ENCODE data around the gene DYNLT2B. TPM values are rescaled to one million over a fixed set of nuclear protein-coding genes. Genes with fewer than 3 reads are reported as not detected.
"Not testable (repeated sequence)": the region's sequence is repeated elsewhere in the genome, so short reads cannot be mapped to it uniquely, and the experiment has no call there.

DYNLT2B gene
- total and polyA plus RNA-seq, 5 donors, result 3.6 to 8.4 (median 4.7) TPM

DNA sequence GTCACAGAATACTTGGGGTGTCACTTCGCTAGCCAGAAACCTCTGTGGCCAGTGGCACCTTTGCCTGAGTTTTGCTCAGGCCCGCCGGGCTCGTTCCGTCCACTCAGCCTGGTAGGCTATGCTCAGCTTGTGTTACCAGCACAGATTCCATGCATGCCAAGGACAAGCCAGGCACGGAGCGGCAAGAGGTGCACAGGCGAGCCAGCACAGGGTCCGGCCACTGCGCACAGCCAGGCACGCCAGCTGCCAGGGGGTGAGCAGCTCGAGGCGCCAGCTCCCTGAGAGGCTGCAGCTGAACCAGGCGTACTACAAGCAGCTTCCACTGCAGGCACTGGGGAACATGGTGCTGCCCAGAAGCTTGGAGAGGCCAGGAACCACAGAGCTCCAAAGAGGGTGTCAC, 45.2 kb downstream of the DYNLT2B start:
- intact Hi-C loops (cut with DNase I), result no loop called here
- peak overlapping the region; percentile 37 for H3K27ac ChIP-seq (ENCODE audit: low read length)
- 78% methylated on average over 14 of the region's 14 CpGs for WGBS

DNA sequence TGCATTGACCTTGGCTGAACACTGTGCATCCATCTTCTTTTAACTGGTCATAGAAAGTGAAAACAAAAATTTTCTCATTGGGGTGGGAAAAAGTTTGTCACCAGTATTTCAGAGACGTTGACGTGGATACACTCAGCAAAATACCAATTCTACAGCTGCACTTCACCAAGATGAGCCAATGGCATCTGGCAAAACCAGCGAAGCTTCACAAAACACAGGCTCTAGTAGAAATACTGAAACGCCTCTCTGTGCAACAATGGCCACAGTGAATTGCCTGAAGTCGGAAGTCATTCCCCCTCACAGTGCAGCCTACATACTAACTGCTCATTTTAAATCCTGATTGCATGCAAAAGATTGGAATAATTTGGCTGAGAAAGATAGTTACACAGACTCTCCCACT, 47.5 kb downstream of the DYNLT2B start:
- Histone ChIP-seq H3K27me3 (ENCODE audit: control insufficient read depth, insufficient read depth) (no peaks in the 10 kb centered on the region), H3K4me3 (ENCODE audit: low read length) (no peak overlapping the region), H3K4me1 (ENCODE audit: control insufficient read depth, insufficient read depth, low read length) (peaks cover 3% of the 10 kb centered on the region), H3K27ac (ENCODE audit: low read length) (no peak overlapping the region), H3K9me3 (ENCODE audit: control insufficient read depth, low read length) (no peaks in the 10 kb centered on the region)
- intact Hi-C loops (cut with DNase I), result no loop called here
- 95% methylated on average over 5 of the region's 5 CpGs for WGBS
- ATAC-seq (no peak), DNase-seq (no peak)

More for the DNA sequence above, 45.2 kb downstream of the DYNLT2B start:
- Histone ChIP-seq H3K27me3 (ENCODE audit: control insufficient read depth, insufficient read depth) (no peaks in the 10 kb centered on the region), H3K9me3 (ENCODE audit: control insufficient read depth, low read length) (no peaks in the 10 kb centered on the region), H3K4me3 (ENCODE audit: low read length) (no peak overlapping the region), H3K4me1 (ENCODE audit: control insufficient read depth, insufficient read depth, low read length) (peaks cover 3% of the 10 kb centered on the region)
- DNase-seq (peak in 2 of 3 donors; percentile 72 to 74), ATAC-seq (peak; percentile 48 to 90)

DNA sequence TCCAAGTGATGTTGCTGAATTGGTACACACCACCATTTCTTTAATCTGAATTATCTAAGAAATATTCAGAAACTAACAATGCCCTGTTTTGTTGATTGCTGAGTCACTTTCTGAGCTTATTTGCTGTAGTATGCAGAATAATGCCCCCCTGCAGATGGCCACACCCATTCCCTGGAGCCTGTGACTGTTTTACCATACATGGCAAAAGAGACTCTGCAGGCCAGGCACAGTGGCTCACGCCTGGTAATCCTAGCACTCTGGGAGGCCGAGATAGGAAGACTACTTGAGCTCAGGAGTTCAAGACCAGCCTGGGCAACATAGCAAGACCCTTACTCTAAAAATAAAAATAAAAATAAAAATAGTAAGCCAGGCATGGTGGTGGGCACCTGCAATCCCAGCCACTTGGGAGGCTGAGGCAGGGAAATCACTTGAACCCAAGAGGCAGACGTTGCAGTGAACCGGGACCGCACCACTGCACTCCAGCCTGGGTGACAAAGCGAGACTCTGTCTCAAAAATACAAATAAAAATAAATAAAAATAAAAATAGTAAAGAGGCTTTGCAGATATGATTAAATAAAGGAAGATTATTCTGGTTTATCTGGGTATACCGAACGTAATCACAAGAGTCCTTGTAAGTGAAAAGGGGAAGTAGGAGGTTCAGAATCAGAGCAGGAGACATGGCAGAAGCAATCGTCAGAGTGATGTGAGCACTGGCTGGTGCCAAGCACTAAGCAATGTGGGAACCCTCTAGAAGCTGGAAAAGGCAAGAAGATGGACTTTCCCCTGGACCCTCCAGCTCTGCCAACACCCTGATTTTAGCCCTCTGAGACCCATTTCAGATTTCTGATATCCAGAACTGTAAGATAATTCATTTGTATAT, 49.5 kb downstream of the DYNLT2B start:
- peaks cover 1% of the 10 kb centered on the region for H3K4me1 ChIP-seq (ENCODE audit: control insufficient read depth, insufficient read depth, low read length)
- no peak overlapping the region for H3K27ac ChIP-seq (ENCODE audit: low read length)
- H3K9me3 ChIP-seq (ENCODE audit: control insufficient read depth, low read length), result no peaks in the 10 kb centered on the region
- 74% methylated on average over 9 of the region's 9 CpGs for WGBS
- no peak overlapping the region for H3K4me3 ChIP-seq (ENCODE audit: low read length)
- ATAC-seq (peak; percentile 39 to 76), DNase-seq (peak in 1 of 3 donors; percentile 53)
- no peaks in the 10 kb centered on the region for H3K27me3 ChIP-seq (ENCODE audit: control insufficient read depth, insufficient read depth)
- intact Hi-C loops (cut with DNase I), result loop anchor here in 1 of 4 donors (10.0 kb wide), 1 partner anchor 246 kb away; the partner anchor contains the start of gene SMCO1

DNA sequence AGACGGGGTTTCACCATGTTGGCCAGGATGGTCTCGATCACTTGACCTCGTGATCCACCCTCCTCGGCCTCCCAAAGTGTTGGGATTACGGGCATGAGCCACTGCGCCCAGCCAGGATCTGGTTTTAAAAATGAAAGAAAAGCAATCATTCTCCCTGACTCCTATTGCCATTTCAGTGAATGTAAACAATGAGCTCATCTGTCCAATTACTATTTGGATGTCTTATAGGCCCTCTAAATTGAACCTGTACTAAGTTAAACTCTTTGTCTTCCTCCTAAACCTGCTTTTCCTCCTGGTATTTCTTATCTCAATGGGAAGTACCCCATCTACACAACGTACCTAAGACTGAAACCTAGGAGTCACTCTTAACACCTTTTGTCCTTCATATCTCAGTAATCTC, 54.2 kb downstream of the DYNLT2B start:
- intact Hi-C loops (cut with DNase I), result loop anchor here in 1 of 4 donors (10.0 kb wide), 1 partner anchor 251 kb away; the partner anchor contains the start of gene SMCO1
- no peak for ATAC-seq
- Histone ChIP-seq H3K4me3 (ENCODE audit: low read length) (no peak overlapping the region), H3K4me1 (ENCODE audit: control insufficient read depth, insufficient read depth, low read length) (peaks cover 1% of the 10 kb centered on the region), H3K27ac (ENCODE audit: low read length) (no peak overlapping the region), H3K27me3 (ENCODE audit: control insufficient read depth, insufficient read depth) (no peaks in the 10 kb centered on the region), H3K9me3 (ENCODE audit: control insufficient read depth, low read length) (no peaks in the 10 kb centered on the region)
- WGBS, result 93% methylated on average over 7 of the region's 7 CpGs
- DNase-seq, result no peak

DNA sequence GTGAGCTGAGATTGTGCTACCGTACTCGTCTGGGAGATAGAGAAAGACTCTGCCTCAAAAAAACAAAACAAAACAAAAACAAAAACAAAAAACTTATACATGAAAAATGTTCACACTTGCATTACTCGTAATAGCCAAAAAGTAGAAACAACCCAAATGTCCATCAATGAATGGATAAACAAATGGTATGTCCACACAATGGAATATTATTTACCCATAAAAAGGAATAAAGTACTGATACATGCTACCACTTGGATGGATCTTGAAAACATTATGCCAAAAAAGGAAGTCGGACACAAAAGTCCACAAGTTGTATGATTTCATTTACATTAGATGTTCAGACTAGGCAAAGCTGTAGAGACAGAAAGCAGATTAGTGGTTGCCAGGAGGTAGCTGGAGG, 57.3 kb downstream of the DYNLT2B start:
- ATAC-seq (no peak), DNase-seq (no peak)
- Histone ChIP-seq H3K4me3 (ENCODE audit: low read length) (no peak overlapping the region), H3K9me3 (ENCODE audit: control insufficient read depth, low read length) (no peaks in the 10 kb centered on the region), H3K4me1 (ENCODE audit: control insufficient read depth, insufficient read depth, low read length) (no peaks in the 10 kb centered on the region), H3K27me3 (ENCODE audit: control insufficient read depth, insufficient read depth) (no peaks in the 10 kb centered on the region), H3K27ac (ENCODE audit: low read length) (no peak overlapping the region)
- 99% methylated on average over 4 of the region's 4 CpGs for WGBS
- intact Hi-C loops (cut with DNase I), result loop anchor here in 1 of 4 donors (10.0 kb wide), 1 partner anchor 254 kb away; the partner anchor contains the start of gene SMCO1

DNA sequence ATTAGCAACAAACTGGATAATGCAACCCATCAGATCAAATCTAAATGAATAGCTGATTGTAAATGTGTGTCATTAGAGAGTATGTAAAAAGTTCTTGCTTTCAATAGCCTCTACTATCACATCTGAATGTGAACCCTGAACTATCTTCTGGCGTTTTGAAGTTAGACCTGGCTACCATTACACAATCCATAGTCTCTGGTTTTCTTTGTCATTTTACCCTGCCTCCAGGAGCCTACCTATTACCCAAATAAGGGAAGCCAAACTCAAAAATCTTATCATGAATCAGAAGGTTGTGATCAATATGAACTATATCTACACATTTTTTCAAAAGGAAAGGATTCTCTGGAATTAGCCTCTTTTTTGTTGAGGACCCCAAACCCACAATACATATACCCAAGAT, 62.3 kb downstream of the DYNLT2B start:
- 75% methylated on average over 1 of the region's 1 CpG for WGBS
- Histone ChIP-seq H3K4me1 (ENCODE audit: control insufficient read depth, insufficient read depth, low read length) (no peaks in the 10 kb centered on the region), H3K4me3 (ENCODE audit: low read length) (no peak overlapping the region), H3K27ac (ENCODE audit: low read length) (no peak overlapping the region), H3K9me3 (ENCODE audit: control insufficient read depth, low read length) (no peaks in the 10 kb centered on the region), H3K27me3 (ENCODE audit: control insufficient read depth, insufficient read depth) (no peaks in the 10 kb centered on the region)
- DNase-seq, result no peak
- intact Hi-C loops (cut with DNase I), result loop anchor here in 1 of 4 donors (10.0 kb wide), 1 partner anchor 259 kb away; the partner anchor contains the start of gene SMCO1
- ATAC-seq, result no peak

DNA sequence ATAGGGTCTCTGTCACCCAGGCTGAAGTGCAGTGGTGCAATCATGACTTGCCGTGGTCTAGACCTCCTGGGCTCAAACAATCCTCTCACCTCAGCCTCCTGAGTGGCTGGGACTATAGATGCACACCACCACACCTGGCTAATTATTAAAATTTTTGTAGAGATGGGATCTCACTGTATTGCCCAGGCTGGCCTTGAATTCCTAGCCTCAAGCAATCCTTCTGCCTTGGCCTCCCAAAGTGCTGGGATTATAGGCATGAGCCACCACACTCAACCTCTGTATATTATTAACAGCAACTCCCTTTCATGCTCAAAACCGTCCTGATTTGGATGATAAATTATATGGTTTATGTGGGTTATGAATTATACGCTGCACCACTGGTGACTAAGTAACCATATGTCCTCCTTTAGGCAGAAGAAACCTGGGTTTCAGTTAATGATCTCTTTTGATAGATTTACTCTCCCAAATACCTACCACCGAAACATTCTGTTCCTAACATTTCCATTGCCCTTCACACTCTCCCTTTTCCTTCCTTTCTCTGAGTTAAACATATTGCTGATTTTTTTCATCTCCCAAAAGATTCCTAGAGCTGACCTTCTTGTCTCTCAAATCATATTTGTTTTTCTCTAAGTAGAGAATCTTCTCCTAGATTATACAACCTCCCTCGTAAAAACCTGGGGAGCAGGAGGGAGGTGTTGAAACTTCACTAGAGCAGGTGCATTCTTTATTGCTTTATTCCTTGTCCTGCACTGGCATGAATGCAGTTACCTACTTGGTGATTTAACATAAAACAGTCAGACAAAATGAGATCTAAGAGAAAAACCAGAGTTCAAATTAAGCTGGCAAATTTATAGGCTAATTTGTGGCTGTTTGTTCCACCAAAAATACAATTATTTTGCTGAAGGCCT, 63.4 kb downstream of the DYNLT2B start:
- no peaks in the 10 kb centered on the region for H3K27me3 ChIP-seq (ENCODE audit: control insufficient read depth, insufficient read depth)
- H3K4me3 ChIP-seq (ENCODE audit: low read length), result no peak overlapping the region
- WGBS, result 83% methylated on average over 5 of the region's 5 CpGs
- intact Hi-C loops (cut with DNase I), result loop anchor here in 2 of 4 donors (5.0 to 10.0 kb wide), 2 partner anchors 260 to 268 kb away; partner anchors contain the start of gene SMCO1 (in 1 of the 2)
- no peak overlapping the region for H3K27ac ChIP-seq (ENCODE audit: low read length)
- ATAC-seq (no peak), DNase-seq (no peak)
- H3K9me3 ChIP-seq (ENCODE audit: control insufficient read depth, low read length), result no peaks in the 10 kb centered on the region
- no peaks in the 10 kb centered on the region for H3K4me1 ChIP-seq (ENCODE audit: control insufficient read depth, insufficient read depth, low read length)

DNA sequence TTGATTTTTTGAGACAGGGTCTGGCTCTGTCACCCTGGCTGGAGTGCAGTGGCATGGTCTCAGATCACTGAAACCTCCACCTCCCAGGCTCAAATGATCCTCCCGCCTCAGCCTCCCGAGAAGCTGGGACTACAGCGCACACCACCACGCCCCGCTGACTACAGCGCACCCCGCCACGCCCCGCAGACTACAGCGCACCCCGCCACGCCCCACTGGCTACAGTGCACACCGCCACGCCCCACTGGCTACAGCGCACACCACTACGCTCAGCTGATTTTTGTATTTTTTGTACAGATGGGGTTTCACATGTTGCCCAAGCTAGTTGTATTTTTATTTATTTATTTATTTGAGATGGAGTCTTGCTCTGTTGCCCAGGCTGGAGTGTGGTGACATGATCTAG, 66.1 kb downstream of the DYNLT2B start:
- H3K9me3 ChIP-seq (ENCODE audit: control insufficient read depth, low read length), result no peaks in the 10 kb centered on the region
- DNase-seq (no peak), ATAC-seq (peak in 1 of 2 donors; percentile 58)
- no peak overlapping the region for H3K27ac ChIP-seq (ENCODE audit: low read length)
- no peaks in the 10 kb centered on the region for H3K27me3 ChIP-seq (ENCODE audit: control insufficient read depth, insufficient read depth)
- no peaks in the 10 kb centered on the region for H3K4me1 ChIP-seq (ENCODE audit: control insufficient read depth, insufficient read depth, low read length)
- intact Hi-C loops (cut with DNase I), result loop anchor here in 2 of 4 donors (5.0 to 10.0 kb wide), 2 partner anchors 263 to 270 kb away; partner anchors contain the start of gene SMCO1 (in 1 of the 2)
- no peak overlapping the region for H3K4me3 ChIP-seq (ENCODE audit: low read length)
- WGBS, result 98% methylated on average over 16 of the region's 16 CpGs

DNA sequence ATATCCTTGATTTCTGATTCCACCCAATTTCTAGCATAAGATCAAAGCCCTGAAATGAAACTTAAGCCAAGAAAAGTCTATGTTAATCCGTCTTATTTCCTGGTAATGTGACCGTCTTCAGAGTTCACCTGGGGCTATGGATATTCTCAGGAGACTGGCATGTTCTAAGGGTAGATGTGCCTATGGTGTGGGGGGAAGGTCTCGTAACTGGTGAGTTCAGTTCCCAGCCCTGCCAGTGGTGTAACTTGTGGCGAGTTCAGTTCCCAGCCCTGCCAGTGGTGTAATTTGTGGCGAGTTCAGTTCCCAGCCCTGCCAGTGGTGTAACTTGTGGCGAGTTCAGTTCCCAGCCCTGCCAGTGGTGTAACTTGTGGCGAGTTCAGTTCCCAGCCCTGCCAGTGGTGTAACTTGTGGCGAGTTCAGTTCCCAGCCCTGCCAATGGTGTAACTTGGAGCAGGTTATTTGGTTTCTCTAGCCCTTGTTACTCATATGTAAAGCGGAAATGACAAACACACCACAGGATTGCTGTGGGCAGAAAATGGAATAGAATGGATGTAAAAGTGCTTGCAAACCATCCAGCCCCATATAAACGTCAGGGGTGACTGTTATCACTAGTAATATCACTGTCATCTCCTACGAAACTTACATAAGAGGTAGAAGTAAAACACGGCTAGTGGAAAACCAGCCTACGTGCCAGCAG, 71.3 kb downstream of the DYNLT2B start:
- Histone ChIP-seq H3K27ac (ENCODE audit: low read length) (no peak overlapping the region), H3K4me3 (ENCODE audit: low read length) (no peak overlapping the region), H3K9me3 (ENCODE audit: control insufficient read depth, low read length) (no peaks in the 10 kb centered on the region), H3K4me1 (ENCODE audit: control insufficient read depth, insufficient read depth, low read length) (no peaks in the 10 kb centered on the region), H3K27me3 (ENCODE audit: control insufficient read depth, insufficient read depth) (no peaks in the 10 kb centered on the region)
- ATAC-seq, result no peak
- WGBS, result 86% methylated on average over 13 of the region's 13 CpGs
- no peak for DNase-seq
- intact Hi-C loops (cut with DNase I), result no loop called here

DNA sequence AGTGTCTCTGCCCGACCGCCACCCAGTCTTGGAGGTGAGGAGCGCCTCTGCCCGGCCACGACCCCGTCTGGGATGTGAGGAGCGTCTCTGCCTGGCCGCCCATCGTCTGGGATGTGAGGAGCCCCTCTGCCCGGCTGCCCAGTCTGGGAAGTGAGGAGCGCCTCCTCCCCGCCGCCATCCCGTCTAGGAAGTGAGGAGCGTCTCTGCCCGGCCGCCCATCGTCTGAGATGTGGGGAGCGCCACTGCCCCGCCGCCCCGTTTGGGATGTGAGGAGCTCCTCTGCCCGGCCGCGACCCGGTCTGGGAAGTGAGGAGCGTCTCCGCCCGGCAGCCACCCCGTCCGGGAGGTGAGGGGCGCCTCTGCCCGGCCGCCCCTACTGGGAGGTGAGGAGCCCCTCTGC, 73.9 kb downstream of the DYNLT2B start:
- H3K27me3 ChIP-seq (ENCODE audit: control insufficient read depth, insufficient read depth); H3K27ac ChIP-seq (ENCODE audit: low read length); H3K4me1 ChIP-seq (ENCODE audit: control insufficient read depth, insufficient read depth, low read length); intact Hi-C loops (cut with DNase I); H3K9me3 ChIP-seq (ENCODE audit: control insufficient read depth, low read length); H3K4me3 ChIP-seq (ENCODE audit: low read length); ATAC-seq: not testable (repeated sequence)
- peak in 1 of 3 donors; percentile 63 for DNase-seq
- 98% methylated on average over 34 of the region's 34 CpGs for WGBS
